Parathyroid adenoma (tissue), 2 donors: Measurements from ENCODE around the gene FAM117A.
A peak's percentile ranks its signal among the peaks of the same experiment; 100 is the strongest.

ENCODE experiments used
- H2AFZ ChIP-seq: fragments of 300-600 bp; sonication (generic); one replicate; pipeline ENCODE4 v1.7.0; 2017; ENCODE audit warnings: antibody characterized with exemption, mild to moderate bottlenecking
- H3K27ac ChIP-seq: fragments of 300-600 bp; sonication (generic); one replicate; pipeline ENCODE4 v1.7.0; 2017
- H3K27me3 ChIP-seq: fragments of 300-600 bp; sonication (generic); one replicate; pipeline ENCODE4 v1.7.0; 2017; ENCODE audit warnings: low read length; ENCODE audit not compliant: control insufficient read depth, insufficient read depth
- H3K36me3 ChIP-seq: fragments of 300-600 bp; sonication (generic); one replicate; pipeline ENCODE4 v1.7.0; 2017; ENCODE audit warnings: low read length; ENCODE audit not compliant: control insufficient read depth, insufficient read depth
- H3K4me1 ChIP-seq: fragments of 300-600 bp; sonication (generic); one replicate; pipeline ENCODE4 v1.7.0; 2017; ENCODE audit warnings: control low read depth
- H3K4me2 ChIP-seq: fragments of 300-600 bp; sonication (generic); one replicate; pipeline ENCODE4 v1.7.0; 2017; ENCODE audit warnings: low read length
- H3K4me3 ChIP-seq: fragments of 300-600 bp; sonication (generic); one replicate; pipeline ENCODE4 v1.7.0; 2017; ENCODE audit warnings: low read depth, low read length
- H3K79me2 ChIP-seq: fragments of 300-600 bp; sonication (generic); one replicate; pipeline ENCODE4 v1.7.0; 2017; ENCODE audit warnings: control low read depth
- H3K9ac ChIP-seq: fragments of 300-600 bp; sonication (generic); one replicate; pipeline ENCODE4 v1.7.0; 2017; ENCODE audit warnings: mild to moderate bottlenecking
- H3K9me3 ChIP-seq: fragments of 300-600 bp; sonication (generic); one replicate; pipeline ENCODE4 v1.7.0; 2017; ENCODE audit warnings: low read length; ENCODE audit not compliant: control insufficient read depth
- TF ChIP-seq, protein P1 (sequence below): fragments of 300-600 bp; sonication (generic); IDR thresholded peaks from one replicate; pipeline ENCODE4 v1.7.0; 2017; ENCODE audit warnings: antibody characterized with exemption, mild to moderate bottlenecking
- donor health status: primary hyperparathyroidism.

FAM117A gene

DNA sequence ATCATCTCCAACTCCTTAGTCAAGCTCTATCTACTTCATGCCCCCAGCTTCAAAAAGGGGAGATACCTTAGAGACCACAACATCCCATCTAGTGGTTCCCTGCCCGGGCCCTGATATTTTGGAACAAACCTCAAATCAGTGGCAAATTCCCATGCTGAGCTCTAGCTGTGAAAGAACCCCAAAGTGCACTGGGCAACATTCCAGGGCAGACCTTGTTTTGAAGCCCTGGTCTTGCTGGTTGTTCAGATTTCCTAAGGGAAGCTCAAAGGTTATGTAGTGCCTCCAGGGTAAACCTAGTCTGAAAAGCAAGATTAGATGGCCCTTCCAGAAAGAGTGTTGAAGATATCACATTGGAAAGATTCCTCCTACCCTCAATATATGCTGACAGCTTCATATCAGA, 16.3 kb downstream of the FAM117A start:
- TF ChIP-seq, protein P1, sequence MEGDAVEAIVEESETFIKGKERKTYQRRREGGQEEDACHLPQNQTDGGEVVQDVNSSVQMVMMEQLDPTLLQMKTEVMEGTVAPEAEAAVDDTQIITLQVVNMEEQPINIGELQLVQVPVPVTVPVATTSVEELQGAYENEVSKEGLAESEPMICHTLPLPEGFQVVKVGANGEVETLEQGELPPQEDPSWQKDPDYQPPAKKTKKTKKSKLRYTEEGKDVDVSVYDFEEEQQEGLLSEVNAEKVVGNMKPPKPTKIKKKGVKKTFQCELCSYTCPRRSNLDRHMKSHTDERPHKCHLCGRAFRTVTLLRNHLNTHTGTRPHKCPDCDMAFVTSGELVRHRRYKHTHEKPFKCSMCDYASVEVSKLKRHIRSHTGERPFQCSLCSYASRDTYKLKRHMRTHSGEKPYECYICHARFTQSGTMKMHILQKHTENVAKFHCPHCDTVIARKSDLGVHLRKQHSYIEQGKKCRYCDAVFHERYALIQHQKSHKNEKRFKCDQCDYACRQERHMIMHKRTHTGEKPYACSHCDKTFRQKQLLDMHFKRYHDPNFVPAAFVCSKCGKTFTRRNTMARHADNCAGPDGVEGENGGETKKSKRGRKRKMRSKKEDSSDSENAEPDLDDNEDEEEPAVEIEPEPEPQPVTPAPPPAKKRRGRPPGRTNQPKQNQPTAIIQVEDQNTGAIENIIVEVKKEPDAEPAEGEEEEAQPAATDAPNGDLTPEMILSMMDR, result no peak
- Histone ChIP-seq H3K4me3 (no peak overlapping the region), H3K27me3 (no peaks in the 10 kb centered on the region), H3K27ac (no peak overlapping the region), H3K4me1 (peaks cover 5% of the 10 kb centered on the region), H3K4me2 (no peak overlapping the region), H2AFZ (no peak overlapping the region), H3K9ac (no peak overlapping the region), H3K9me3 (no peaks in the 10 kb centered on the region), H3K36me3 (no peaks in the 10 kb centered on the region), H3K79me2 (peaks cover 14% of the 10 kb centered on the region)

DNA sequence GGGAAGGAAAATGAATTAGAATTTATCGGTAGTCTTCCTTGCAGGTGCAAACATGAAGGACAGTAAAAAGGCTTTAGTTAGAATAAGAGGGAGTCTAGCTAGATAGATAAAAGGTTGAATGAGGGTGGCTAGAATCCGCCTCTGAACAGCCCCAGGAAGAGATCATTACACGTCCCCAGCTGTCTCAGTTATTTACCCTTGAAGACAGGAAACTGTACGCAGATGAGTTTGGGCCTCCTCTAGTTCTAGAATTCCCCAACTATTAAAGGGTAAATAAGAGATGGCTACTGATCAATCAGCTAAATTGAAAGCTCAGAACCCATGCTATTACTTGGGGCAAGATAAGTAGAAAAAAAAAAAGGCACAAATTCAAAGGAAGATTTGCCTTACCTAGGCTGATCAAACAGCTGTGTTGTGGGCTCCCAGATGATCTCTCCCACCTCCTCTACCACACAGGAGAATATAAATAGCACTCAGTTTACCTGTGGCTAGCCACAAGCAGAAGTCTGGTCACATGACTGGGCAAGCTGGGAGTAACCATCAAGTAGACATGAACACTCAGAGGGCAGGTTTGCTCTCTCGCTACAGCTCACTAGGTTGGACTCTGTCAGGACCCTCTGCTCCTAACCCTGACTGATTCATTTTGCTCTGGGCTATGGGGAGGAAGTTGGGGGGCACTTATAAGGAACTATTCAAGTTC, 17.0 kb downstream of the FAM117A start:
- H3K4me3 ChIP-seq, result no peak overlapping the region
- TF ChIP-seq, protein P1, result no peak
- H3K27ac ChIP-seq, result no peak overlapping the region

DNA sequence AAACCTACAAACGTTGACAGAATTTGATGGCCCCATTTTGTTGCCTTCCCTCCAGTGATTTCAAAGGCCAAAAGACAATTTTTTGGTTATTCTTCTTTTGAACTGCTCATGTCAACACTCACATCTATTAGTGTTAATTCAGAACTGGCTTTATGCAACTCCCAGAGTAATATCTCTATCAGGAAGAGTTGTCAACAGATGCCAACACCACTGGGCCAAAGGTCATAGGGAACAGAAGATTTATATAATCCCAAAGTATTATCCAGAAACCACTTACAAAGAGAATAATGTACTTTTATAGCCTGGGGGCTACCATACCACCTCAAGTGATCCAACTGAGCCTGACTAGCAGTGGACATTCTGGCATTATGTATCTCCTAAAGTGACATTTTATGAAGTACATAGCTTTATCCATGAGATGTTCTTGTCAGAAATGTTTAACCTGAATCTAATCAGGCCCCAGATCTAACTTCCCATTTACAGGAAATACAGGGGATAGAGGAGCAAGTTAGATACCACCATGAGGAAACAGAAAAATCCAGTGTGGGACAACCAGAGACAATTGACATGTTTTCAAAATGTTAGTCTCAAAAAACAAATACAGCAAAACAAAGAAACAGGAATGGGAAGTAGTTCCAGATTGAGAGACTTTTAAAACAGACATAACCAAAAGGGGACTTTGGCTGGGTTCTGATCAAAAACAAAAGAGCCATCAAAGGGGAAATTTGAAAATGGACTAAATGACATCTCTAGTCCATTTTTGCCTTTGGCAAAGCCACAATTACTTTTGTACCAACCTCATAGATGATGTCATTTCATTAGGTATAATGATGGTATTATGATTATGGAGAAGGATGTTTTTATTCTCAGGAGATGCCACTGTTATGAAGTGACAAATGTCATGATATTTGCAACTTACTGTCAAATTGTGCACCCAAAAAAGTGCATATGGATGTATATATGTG, 18.5 kb downstream of the FAM117A start:
- Histone ChIP-seq H3K4me3 (no peak overlapping the region), H3K9ac (no peak overlapping the region), H3K4me1 (peaks cover 5% of the 10 kb centered on the region), H3K27ac (no peak overlapping the region), H2AFZ (no peak overlapping the region), H3K36me3 (no peaks in the 10 kb centered on the region), H3K27me3 (no peaks in the 10 kb centered on the region), H3K9me3 (no peaks in the 10 kb centered on the region), H3K4me2 (no peak overlapping the region), H3K79me2 (peaks cover 7% of the 10 kb centered on the region)
- TF ChIP-seq, protein P1, result no peak

More for the DNA sequence above, 17.0 kb downstream of the FAM117A start:
- Histone ChIP-seq H2AFZ (no peak overlapping the region), H3K9me3 (no peaks in the 10 kb centered on the region), H3K79me2 (peaks cover 10% of the 10 kb centered on the region), H3K4me2 (no peak overlapping the region), H3K4me1 (peaks cover 5% of the 10 kb centered on the region), H3K9ac (no peak overlapping the region), H3K27me3 (no peaks in the 10 kb centered on the region), H3K36me3 (no peaks in the 10 kb centered on the region)

DNA sequence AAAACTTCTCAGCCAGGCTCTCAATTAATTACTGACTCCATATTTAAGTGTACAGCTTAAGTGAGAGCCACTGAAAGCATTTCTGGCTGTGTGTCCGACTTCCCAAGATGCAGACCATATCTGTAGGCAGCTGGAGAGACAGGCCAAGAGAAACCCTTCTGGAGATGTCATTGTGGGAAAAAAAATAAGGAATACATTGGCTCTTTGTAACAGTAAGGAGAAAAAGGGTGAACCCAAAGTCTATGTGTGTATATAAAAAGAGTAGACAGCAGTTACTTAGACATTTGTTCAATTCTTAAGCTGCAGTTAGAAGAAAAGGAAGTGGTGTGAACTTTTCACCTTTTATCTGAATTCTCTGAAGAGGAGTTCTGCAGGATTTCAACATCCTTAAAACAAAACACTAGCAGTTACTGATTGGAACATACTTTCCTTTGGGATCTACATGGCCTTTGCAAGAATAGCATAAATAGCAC, 21.7 kb downstream of the FAM117A start:
- Histone ChIP-seq H3K79me2 (peaks cover 15% of the 10 kb centered on the region), H3K9ac (no peak overlapping the region), H3K36me3 (no peaks in the 10 kb centered on the region), H3K9me3 (no peaks in the 10 kb centered on the region), H2AFZ (no peak overlapping the region), H3K4me1 (peaks cover 27% of the 10 kb centered on the region), H3K27me3 (no peaks in the 10 kb centered on the region), H3K4me2 (no peak overlapping the region), H3K4me3 (no peak overlapping the region), H3K27ac (peak overlapping the region; percentile 1)
- TF ChIP-seq, protein P1, result no peak
